Pulmonary artery endothelial cell (primary cell): ENCODE results near the gene CUL9. TPM values are rescaled to one million over a fixed set of nuclear protein-coding genes. Genes with fewer than 3 reads are reported as not detected.
"Not testable (repeated sequence)": the region's sequence is repeated elsewhere in the genome, so short reads cannot be mapped to it uniquely, and the experiment has no call there.

Source experiments
- DNase-seq: peaks from one replicate; pipeline ENCODE4 v3.0.0-alpha.2; 2011; ENCODE audit warnings: low read depth, low spot score
- total RNA-seq: library from RNA; depleted of rRNA; stranded (reverse); fragments of >200 nt; gene quantifications from 2 replicates; pipeline ENCODE4 v1.2.3, GENCODE V29; 2014

CUL9 gene
- total RNA-seq, result 20.3 and 25.7 TPM in 2 replicates

- peak; percentile 29 for DNase-seq
These were observed at the start of gene CUL9 for GRCh38 chr6:43181942-43182860. Gene CUL9 (plus strand): TSS chr6:43182196. CDS start chr6:43184311, 2,115 bp downstream.

GRCh38 chr6:43138267-43138666 is 43.7 kb upstream of the CUL9 start:
- no peak for DNase-seq

- not testable (repeated sequence) for DNase-seq
These were observed 42.0 kb upstream of the CUL9 start for GRCh38 chr6:43139973-43140372.

GRCh38 chr6:43141644-43142043 is 40.4 kb upstream of the CUL9 start:
- DNase-seq, result no peak

- no peak for DNase-seq
These were observed 39.9 kb upstream of the CUL9 start for GRCh38 chr6:43142101-43142500.

- DNase-seq, result peak; percentile 39
These were observed 38.5 kb upstream of the CUL9 start for GRCh38 chr6:43143235-43144128.

GRCh38 chr6:43144879-43145278 is 37.1 kb upstream of the CUL9 start:
- no peak for DNase-seq

- no peak for DNase-seq
These were observed 35.7 kb upstream of the CUL9 start for GRCh38 chr6:43146261-43146660.

- no peak for DNase-seq
These were observed 35.0 kb upstream of the CUL9 start for GRCh38 chr6:43146709-43147688.

- no peak for DNase-seq
These were observed 34.1 kb upstream of the CUL9 start for GRCh38 chr6:43147691-43148477.

- DNase-seq, result no peak
These were observed 32.7 kb upstream of the CUL9 start for GRCh38 chr6:43149265-43149664.

GRCh38 chr6:43150051-43150751 is 31.8 kb upstream of the CUL9 start:
- DNase-seq, result no peak

GRCh38 chr6:43159599-43159998 is 22.4 kb upstream of the CUL9 start:
- DNase-seq, result no peak

GRCh38 chr6:43163899-43164298 is 18.1 kb upstream of the CUL9 start:
- no peak for DNase-seq

GRCh38 chr6:43170417-43170930 is 11.5 kb upstream of the CUL9 start:
- DNase-seq, result peak; percentile 53

GRCh38 chr6:43170931-43171706 is 10.9 kb upstream of the CUL9 start, which contains the start of gene SRF:
Gene SRF (plus strand): TSS chr6:43171269. CDS start chr6:43171657, 388 bp downstream.
- peak; percentile 98 for DNase-seq

- DNase-seq, result no peak
These were observed 10.3 kb upstream of the CUL9 start for GRCh38 chr6:43171707-43172103.
